Mucosa of descending colon (tissue), 3 donors: ENCODE results near the gene STAC3. TPM values are rescaled to one million over a fixed set of nuclear protein-coding genes. Genes with fewer than 3 reads are reported as not detected.

Experiments used
- ATAC-seq: fragments of 200-7000 bp; cut with Tn5 transposase; one replicate; pipeline ENCODE4 v1.9.1; 2020; ENCODE audit warnings: mild to moderate bottlenecking, moderate library complexity
- DNase-seq, 3 donors: peaks; one replicate each; pipeline ENCODE4 v3.0.0-alpha.2; 2020
- H3K36me3 ChIP-seq: fragments of 200-600 bp; one replicate; pipeline ENCODE4 v1.8.0; 2021; ENCODE audit warnings: low read depth, mild to moderate bottlenecking
- H3K4me1 ChIP-seq: fragments of 200-600 bp; one replicate; pipeline ENCODE4 v1.8.0; 2021; ENCODE audit warnings: low read depth, mild to moderate bottlenecking
- H3K4me3 ChIP-seq: fragments of 200-600 bp; one replicate; pipeline ENCODE4 v1.8.0; 2021; ENCODE audit warnings: mild to moderate bottlenecking
- H3K9me3 ChIP-seq: fragments of 200-600 bp; one replicate; pipeline ENCODE4 v1.8.0; 2021; ENCODE audit warnings: mild to moderate bottlenecking
- CTCF ChIP-seq: fragments of 200-600 bp; IDR thresholded peaks from one replicate; pipeline ENCODE4 v1.8.0; 2022; ENCODE audit warnings: antibody characterized with exemption, mild to moderate bottlenecking
- intact Hi-C, 2 donors: fragments of 100-400 bp; cut with DNase I in 1 of 2; cut with micrococcal nuclease in 1 of 2; formaldehyde crosslinking; loops; one replicate each; pipeline versions ENCODE4 v1.11.0 to v1.11.1; 2022; cut with DNase I, micrococcal nuclease
- total RNA-seq, 3 donors: library from RNA; stranded (reverse); fragmentation: NEBNext Ultra II Directional in 2 of 3; extraction: Animal tissue kit (Norgen Biotek cat#: 25700) in 2 of 3; gene quantifications; one replicate each; pipeline versions ENCODE4 v1.2.1 to v1.2.4, GENCODE V29; 2021 to 2023
- donor health status: DM: no; HTN: no; CAD: no; lungs with moderate emphysema.
- donor health status: DM: no; HTN: no; CAD: no.
- donor health status: DM: no; HTN: yes; CAD: no.

STAC3 gene
- total RNA-seq, 3 donors from 2014 or later = 2.4 to 4.3 (median 3.3) TPM

GRCh38 chr12:57236201-57236924 lies 14.6 kb downstream of the STAC3 start:
- H3K4me3 ChIP-seq = no peak overlapping the region
- H3K4me1 ChIP-seq = peaks cover 40% of the 10 kb centered on the region

GRCh38 chr12:57235728-57236131 lies 15.3 kb downstream of the STAC3 start:
- Histone ChIP-seq H3K4me3 (no peak overlapping the region), H3K36me3 (no peaks in the 10 kb centered on the region), H3K9me3 (no peaks in the 10 kb centered on the region), H3K4me1 (peaks cover 37% of the 10 kb centered on the region)
- intact Hi-C loops = no loop called here
- ATAC-seq (no peak), DNase-seq (peak in 2 of 3 donors; percentile 9 to 31)
- TF ChIP-seq CTCF = no peak

More at GRCh38 chr12:57236201-57236924, 14.6 kb downstream of the STAC3 start:
- no peaks in the 10 kb centered on the region for H3K9me3 ChIP-seq
- intact Hi-C loops = no loop called here
- TF ChIP-seq CTCF = no peak
- peak in 2 of 3 donors; percentile 25 to 63 for DNase-seq
- ATAC-seq = no peak
- no peaks in the 10 kb centered on the region for H3K36me3 ChIP-seq

GRCh38 chr12:57235017-57235727 lies 15.8 kb downstream of the STAC3 start:
- DNase-seq = peak in 2 of 3 donors; percentile 37 to 63

GRCh38 chr12:57234571-57235016 lies 16.4 kb downstream of the STAC3 start:
- intact Hi-C loops = no loop called here
- DNase-seq (peak in 2 of 3 donors; percentile 16 to 40), ATAC-seq (no peak)
- Histone ChIP-seq H3K9me3 (no peaks in the 10 kb centered on the region), H3K4me1 (peaks cover 33% of the 10 kb centered on the region), H3K4me3 (no peak overlapping the region), H3K36me3 (no peaks in the 10 kb centered on the region)
- TF ChIP-seq CTCF = no peak

More at GRCh38 chr12:57235017-57235727, 15.8 kb downstream of the STAC3 start:
- Histone ChIP-seq H3K4me3 (no peak overlapping the region), H3K36me3 (no peaks in the 10 kb centered on the region), H3K9me3 (no peaks in the 10 kb centered on the region), H3K4me1 (peaks cover 36% of the 10 kb centered on the region)
- no peak for TF ChIP-seq CTCF
- intact Hi-C loops = no loop called here
- ATAC-seq = no peak

- DNase-seq = peak in 1 of 3 donors; percentile 5
- TF ChIP-seq CTCF = no peak
- Histone ChIP-seq H3K9me3 (no peaks in the 10 kb centered on the region), H3K4me1 (peaks cover 29% of the 10 kb centered on the region), H3K36me3 (no peaks in the 10 kb centered on the region), H3K4me3 (no peak overlapping the region)
- intact Hi-C loops = no loop called here
- ATAC-seq = no peak
These were observed 16.8 kb downstream of the STAC3 start for GRCh38 chr12:57234233-57234570.
